ENCODE data around the gene RRBP1. TPM values are rescaled to one million over a fixed set of nuclear protein-coding genes. Genes with fewer than 3 reads are reported as not detected.

RRBP1 gene
- total and polyA plus RNA-seq, 2 donors (not counting 3 experiments of a cell fraction or from before 2014, with no cell fraction given), result 50.3 to 236 TPM

DNA sequence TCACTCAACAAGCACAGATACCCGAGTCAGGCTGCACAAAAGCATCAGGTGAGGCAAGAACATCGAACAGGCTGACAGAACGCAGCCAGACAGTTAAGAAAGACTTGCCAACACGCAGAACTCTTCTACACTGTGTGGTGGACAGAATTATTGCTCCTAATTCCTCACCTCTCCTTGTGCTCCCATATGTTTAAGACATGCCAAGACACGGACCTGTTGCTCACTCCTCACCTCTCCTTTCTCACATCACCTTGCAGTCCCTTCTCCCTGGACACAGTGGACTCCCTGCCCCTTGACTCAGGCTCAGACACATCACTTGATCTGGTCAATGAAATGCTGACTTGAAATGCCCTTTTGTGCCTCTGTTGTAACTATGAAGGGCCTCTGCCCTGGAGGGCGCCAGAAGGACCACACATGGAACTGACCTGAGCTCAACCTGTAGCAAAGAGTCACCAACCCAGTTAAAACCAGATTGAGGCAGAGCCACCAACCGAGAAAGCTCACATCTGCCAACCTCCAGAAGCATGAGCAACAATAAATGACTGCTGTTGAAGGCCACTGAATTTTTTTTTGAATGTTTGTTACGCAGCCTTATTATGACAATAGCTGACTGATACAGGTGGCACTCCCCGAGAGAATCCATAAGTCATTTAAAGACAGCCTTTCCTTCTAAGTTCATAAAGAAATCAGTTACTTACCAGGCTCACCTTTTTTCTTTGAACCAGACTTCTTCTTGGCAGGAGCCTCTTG lies 24.0 kb downstream of the RRBP1 start:
- Histone ChIP-seq H3K27me3 (ENCODE audit: control insufficient read depth in 2 of 2, insufficient read depth in 2 of 2, low read length in 2 of 2) (no peaks in the 10 kb centered on the region), H3K4me3 (replicated peaks in 1 of 3; ENCODE audit: insufficient read depth in 1 of 3, low read depth in 1 of 3, low read length in 3 of 3) (no peak overlapping the region), H3K9me1 (replicated peaks; ENCODE audit: control insufficient read depth, extremely low read depth, insufficient read depth, low read length) (no peaks in the 10 kb centered on the region), H2AFZ (ENCODE audit: low read depth, low read length) (no peak overlapping the region), H3K4me1 (ENCODE audit: control insufficient read depth, extremely low read depth, insufficient read depth, low read length) (peaks cover 5% of the 10 kb centered on the region), H3K4me2 (ENCODE audit: insufficient read depth, low read length) (no peak overlapping the region), H3K36me3 (ENCODE audit: control insufficient read depth in 2 of 2, extremely low read depth in 1 of 2, insufficient read depth in 2 of 2, low read length in 2 of 2) (peaks cover 20 to 27% of the 10 kb centered on the region in 2 experiments), H3K9ac (replicated peaks; ENCODE audit: extremely low read depth, insufficient read depth, low read length) (no peak overlapping the region), H3K27ac (ENCODE audit: insufficient read depth, low read depth, low read length) (no peak overlapping the region), H3K9me3 (replicated peaks; ENCODE audit: control insufficient read depth, insufficient read depth, low read length) (no peaks in the 10 kb centered on the region), H3K79me2 (ENCODE audit: control insufficient read depth, insufficient read depth, low read length) (peaks cover 57% of the 10 kb centered on the region), H4K20me1 (replicated peaks; ENCODE audit: control insufficient read depth, extremely low read depth, insufficient read depth, low read length) (no peaks in the 10 kb centered on the region)
- POLR2A ChIA-PET, result no interaction called here
- DNase-seq (ENCODE audit: low read depth, low spot score), result no peak
- no TSS peak for BruUV-seq (replicated peaks)
- dilution Hi-C loops (cut with MboI; ENCODE audit: extremely low pct_ligation_motif_present, low sequenced_read_pairs) (no loop called here), intact Hi-C loops (cut with micrococcal nuclease) (no loop called here)
- CTCF ChIA-PET, result interaction anchor here (1.2 to 3.8 kb wide), 4 partner anchors 9 to 282 kb away, joined by 3 to 51 read pairs (median 4); partner anchors contain the start of gene RRBP1
- TF ChIP-seq, protein P1, sequence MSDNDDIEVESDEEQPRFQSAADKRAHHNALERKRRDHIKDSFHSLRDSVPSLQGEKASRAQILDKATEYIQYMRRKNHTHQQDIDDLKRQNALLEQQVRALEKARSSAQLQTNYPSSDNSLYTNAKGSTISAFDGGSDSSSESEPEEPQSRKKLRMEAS (IDR thresholded peaks at IDR 0.05; ENCODE audit: insufficient read depth, insufficient read length), result no peak
- no peak for TF ChIP-seq FOS (IDR thresholded peaks at IDR 0.05; ENCODE audit: borderline replicate concordance, insufficient read depth, low read length)
- TF ChIP-seq MYC (IDR thresholded peaks at IDR 0.05; ENCODE audit: low read depth, low read length), result no peak
- no peak for TF ChIP-seq POLR2AphosphoS5 (IDR thresholded peaks at IDR 0.05; ENCODE audit: insufficient read depth, low read depth, low read length)
- no peak for TF ChIP-seq GATA2 (IDR thresholded peaks at IDR 0.05; ENCODE audit: insufficient read depth, insufficient read length, low read depth, low read length)
- no peak for TF ChIP-seq EZH2 (IDR thresholded peaks at IDR 0.05; ENCODE audit: borderline replicate concordance, low read depth, low read length, severe bottlenecking)
- no peak for TF ChIP-seq POLR2A (IDR thresholded peaks at IDR 0.05; ENCODE audit: low read depth, low read length)
- TF ChIP-seq JUN (IDR thresholded peaks at IDR 0.05; ENCODE audit: borderline replicate concordance, insufficient read depth, insufficient read length, low read depth), result no peak
- TF ChIP-seq, protein P2, sequence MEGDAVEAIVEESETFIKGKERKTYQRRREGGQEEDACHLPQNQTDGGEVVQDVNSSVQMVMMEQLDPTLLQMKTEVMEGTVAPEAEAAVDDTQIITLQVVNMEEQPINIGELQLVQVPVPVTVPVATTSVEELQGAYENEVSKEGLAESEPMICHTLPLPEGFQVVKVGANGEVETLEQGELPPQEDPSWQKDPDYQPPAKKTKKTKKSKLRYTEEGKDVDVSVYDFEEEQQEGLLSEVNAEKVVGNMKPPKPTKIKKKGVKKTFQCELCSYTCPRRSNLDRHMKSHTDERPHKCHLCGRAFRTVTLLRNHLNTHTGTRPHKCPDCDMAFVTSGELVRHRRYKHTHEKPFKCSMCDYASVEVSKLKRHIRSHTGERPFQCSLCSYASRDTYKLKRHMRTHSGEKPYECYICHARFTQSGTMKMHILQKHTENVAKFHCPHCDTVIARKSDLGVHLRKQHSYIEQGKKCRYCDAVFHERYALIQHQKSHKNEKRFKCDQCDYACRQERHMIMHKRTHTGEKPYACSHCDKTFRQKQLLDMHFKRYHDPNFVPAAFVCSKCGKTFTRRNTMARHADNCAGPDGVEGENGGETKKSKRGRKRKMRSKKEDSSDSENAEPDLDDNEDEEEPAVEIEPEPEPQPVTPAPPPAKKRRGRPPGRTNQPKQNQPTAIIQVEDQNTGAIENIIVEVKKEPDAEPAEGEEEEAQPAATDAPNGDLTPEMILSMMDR (IDR thresholded peaks at IDR 0.05; ENCODE audit: extremely low read depth in 1 of 2, insufficient read depth in 1 of 2, low read depth in 1 of 2, low read length in 2 of 2), result no peak
- no peak for FAIRE-seq
